GM20431 (cell line): ENCODE measurements around the gene CCDC3.

ENCODE experiments used
- in situ Hi-C: fragments of 300-500 bp; cut with MseI, MboI; formaldehyde crosslinking; loops from one replicate; pipeline ENCODE4 v1.15.0; 2020; ENCODE audit warnings: low sequenced_read_pairs; ENCODE audit not compliant: unreplicated experiment

CCDC3 gene

GRCh38 chr10:12969951-12970350, 31.6 kb downstream of the CCDC3 start:
- in situ Hi-C loops: no loop called here

- in situ Hi-C loops: no loop called here
Observed at GRCh38 chr10:12966067-12966466, 35.4 kb downstream of the CCDC3 start.

GRCh38 chr10:12965571-12965970, 35.9 kb downstream of the CCDC3 start:
- in situ Hi-C loops: no loop called here

- in situ Hi-C loops: no loop called here
Observed at GRCh38 chr10:12962556-12962955, 39.0 kb downstream of the CCDC3 start.

GRCh38 chr10:12961416-12962205, 39.9 kb downstream of the CCDC3 start:
- in situ Hi-C loops: no loop called here

GRCh38 chr10:12960941-12961340, 40.6 kb downstream of the CCDC3 start:
- in situ Hi-C loops: no loop called here

GRCh38 chr10:12960334-12960898, 41.1 kb downstream of the CCDC3 start:
- in situ Hi-C loops: no loop called here

- in situ Hi-C loops: no loop called here
Observed at GRCh38 chr10:12958546-12959110, 42.9 kb downstream of the CCDC3 start.

GRCh38 chr10:12957081-12957480, 44.4 kb downstream of the CCDC3 start:
- in situ Hi-C loops: no loop called here

GRCh38 chr10:12954866-12955265, 46.6 kb downstream of the CCDC3 start:
- in situ Hi-C loops: no loop called here

GRCh38 chr10:12950583-12951128, 50.9 kb downstream of the CCDC3 start:
- in situ Hi-C loops: no loop called here

- in situ Hi-C loops: no loop called here
Observed at GRCh38 chr10:12949248-12949647, 52.3 kb downstream of the CCDC3 start.

- in situ Hi-C loops: no loop called here
Observed at GRCh38 chr10:12947741-12948140, 53.8 kb downstream of the CCDC3 start.

GRCh38 chr10:12946372-12946771, 55.1 kb downstream of the CCDC3 start:
- in situ Hi-C loops: no loop called here

- in situ Hi-C loops: no loop called here
Observed at GRCh38 chr10:12945690-12946359, 55.7 kb downstream of the CCDC3 start.

- in situ Hi-C loops: no loop called here
Observed at GRCh38 chr10:12944931-12945330, 56.6 kb downstream of the CCDC3 start.

- in situ Hi-C loops: no loop called here
Observed at GRCh38 chr10:12943425-12943824, 58.1 kb downstream of the CCDC3 start.

- in situ Hi-C loops: no loop called here
Observed at GRCh38 chr10:12941966-12942365, 59.5 kb downstream of the CCDC3 start.

- in situ Hi-C loops: no loop called here
Observed at GRCh38 chr10:12940791-12941190, 60.7 kb downstream of the CCDC3 start.

- in situ Hi-C loops: no loop called here
Observed at GRCh38 chr10:12938271-12938670, 63.2 kb downstream of the CCDC3 start.

- in situ Hi-C loops: no loop called here
Observed at GRCh38 chr10:12937527-12937926, 64.0 kb downstream of the CCDC3 start.
